ENCODE data around the gene TECR.
A peak's percentile ranks its signal among the peaks of the same experiment; 100 is the strongest.
"Not testable (repeated sequence)": the region's sequence is repeated elsewhere in the genome, so short reads cannot be mapped to it uniquely, and the experiment has no call there.

The TECR gene

DNA sequence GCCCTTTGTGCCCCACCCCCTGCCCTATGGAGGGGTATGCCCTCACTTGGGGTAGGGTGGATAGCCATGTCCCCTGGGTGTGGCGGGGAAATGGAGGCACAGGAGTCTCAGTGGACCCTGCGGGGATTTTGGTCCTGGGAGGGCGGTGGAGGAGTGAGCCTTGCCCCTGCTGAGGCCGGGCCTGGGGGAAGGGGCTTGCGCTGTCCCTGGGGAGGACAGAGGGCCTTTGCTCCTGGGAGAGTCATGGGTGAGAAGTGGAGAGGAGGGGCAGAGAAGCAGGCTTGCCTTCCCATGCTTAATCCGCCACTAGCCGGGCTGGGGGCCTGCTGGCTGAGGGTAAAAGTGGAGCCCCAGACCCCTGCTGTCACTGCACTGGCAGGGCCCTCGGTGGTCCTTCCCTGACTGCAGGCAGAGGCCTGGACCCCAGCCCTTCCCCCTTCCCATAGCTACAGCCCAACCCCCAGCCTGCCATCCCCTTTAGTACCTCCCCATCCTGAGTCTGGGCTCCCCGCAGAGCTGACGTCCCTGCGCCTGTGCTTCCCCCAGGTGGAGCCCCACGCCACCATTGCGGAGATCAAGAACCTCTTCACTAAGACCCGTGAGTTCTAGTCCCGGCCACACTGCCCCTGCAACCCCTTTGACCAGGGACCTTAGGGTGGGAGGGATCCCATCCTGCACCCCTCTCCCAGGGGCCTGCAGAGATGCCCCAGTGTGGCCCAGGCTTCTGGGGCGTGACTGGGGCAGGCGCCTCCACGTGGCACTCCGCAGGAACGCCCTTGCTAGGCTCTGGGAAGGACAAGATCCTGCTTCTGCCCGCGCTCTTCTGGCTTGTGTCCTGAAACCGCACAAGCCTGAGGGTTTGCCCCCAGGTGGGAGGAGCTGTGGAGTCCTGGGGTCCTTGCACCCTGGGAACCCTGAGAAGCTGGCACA, 33.5 kb downstream of the TECR start:
- DNase-seq, result no peak

DNA sequence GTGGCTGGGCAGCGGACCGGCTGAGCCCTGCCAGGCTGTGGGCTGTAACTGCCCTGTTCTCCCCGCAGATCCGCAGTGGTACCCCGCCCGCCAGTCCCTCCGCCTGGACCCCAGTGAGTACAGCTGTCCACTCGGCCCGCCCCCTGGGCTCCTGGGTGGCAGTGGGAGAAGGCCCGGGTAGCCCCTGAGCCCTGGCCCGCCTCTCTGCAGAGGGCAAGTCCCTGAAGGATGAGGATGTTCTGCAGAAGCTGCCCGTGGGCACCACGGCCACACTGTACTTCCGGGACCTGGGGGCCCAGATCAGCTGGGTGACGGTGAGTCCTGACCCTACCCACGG, 34.2 kb downstream of the TECR start:
- no peak for DNase-seq

DNA sequence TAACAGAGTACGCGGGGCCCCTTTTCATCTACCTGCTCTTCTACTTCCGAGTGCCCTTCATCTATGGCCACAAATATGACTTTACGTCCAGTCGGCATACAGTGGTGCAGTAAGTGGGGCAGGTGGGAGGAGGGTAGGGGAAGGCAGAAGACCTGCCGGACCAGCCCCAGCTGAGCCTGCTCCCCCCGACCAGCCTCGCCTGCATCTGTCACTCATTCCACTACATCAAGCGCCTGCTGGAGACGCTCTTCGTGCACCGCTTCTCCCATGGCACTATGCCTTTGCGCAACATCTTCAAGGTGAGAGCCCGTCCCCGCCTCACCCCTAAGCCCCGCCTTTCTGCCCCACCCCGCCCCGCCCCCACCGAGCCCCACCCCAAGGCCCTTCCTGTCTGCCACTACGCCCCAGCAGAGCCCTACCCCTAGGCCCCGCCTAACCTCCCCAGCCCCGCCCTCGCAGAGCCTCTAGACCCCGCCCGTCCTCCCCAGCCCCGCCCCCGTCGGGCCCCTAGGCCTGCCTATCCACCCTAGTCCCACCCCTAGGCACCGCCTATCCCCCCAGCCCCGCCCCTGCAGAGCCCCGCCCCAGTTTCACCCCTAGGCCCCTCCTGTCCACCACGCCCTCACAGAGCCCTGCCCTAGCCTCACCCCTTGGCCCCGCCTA, 34.7 kb downstream of the TECR start:
- DNase-seq, result peak; percentile 14

DNA sequence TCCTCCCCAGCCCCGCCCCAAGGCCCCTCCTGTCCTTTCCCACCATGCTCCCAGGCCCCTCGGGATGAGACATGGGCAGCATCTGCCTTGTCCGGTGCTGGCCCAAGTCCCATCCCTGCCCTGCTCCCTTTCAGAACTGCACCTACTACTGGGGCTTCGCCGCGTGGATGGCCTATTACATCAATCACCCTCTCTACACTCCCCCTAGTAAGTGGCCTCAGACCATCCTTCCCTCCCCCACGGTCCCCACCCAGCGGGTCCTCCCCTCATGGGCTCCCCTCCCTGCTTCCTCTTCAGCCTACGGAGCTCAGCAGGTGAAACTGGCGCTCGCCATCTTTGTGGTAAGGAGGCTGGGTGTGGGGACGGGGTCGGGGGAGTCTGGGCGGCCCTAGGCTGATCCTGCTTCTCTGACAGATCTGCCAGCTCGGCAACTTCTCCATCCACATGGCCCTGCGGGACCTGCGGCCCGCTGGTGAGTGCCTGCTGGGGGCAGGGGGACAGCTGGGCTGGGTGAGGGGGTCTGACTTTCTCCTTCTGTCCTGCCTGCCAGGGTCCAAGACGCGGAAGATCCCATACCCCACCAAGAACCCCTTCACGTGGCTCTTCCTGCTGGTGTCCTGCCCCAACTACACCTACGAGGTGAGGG, 35.4 kb downstream of the TECR start:
- not testable (repeated sequence) for DNase-seq

DNA sequence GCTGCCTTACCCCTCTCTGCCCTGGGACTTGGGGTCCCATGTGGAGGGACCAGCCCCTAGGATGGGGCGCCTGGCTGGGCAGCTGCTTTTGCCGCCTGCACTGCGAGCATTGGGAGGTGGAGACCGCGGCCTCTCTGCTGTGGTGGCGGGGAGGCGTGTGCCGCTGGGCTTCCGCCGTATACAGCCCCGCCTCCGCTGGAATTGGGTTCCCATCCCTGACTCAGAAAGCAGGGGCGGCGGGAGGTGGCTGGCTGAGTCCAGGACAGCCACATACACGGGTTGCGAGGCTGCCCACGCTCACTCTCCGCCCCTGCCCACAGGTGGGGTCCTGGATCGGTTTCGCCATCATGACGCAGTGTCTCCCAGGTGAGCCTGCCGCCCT, 35.9 kb downstream of the TECR start:
- DNase-seq, result no peak

DNA sequence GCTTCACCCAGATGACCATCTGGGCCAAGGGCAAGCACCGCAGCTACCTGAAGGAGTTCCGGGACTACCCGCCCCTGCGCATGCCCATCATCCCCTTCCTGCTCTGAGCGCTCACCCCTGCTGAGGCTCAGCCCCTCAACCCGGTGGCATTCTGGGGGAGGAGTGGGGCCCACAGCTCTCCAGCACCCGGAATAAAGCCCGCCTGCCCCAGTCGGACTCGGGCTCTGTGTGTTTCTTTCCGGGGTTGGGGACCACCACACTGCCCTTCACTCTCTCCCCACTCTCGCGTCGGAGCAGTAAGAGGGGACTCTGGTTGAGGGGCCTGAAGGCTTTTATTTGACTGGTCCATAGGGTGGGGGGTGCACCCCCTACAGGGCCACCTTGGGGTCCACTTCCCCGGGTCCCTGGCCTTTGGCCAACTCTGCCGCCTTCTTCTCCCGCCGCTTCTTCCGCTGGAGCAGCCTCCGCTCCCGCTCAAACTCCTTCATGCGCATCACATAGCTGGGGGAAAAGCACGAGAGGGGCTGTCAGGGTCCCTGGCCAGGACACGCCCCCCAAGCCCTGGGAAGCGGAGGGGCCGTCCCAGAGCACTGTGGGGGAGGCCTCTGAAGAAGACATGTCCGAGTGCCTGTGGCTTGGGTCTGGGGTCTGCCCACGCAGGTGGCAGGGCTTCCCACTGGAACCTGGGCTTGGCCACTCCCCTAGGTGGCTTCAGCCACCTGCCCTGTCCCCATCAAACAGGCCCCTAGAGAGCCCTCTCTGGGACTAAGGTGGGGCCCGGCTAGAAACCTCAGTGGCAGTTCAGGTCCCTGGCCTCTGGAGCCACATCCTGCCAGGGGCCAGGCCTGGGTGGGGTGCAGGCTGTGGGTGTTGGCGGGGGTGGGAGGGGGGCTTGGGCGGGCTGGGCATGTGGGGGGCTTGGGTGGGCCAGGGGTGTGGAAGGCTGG, 36.6 kb downstream of the TECR start:
- no peak for DNase-seq

DNA sequence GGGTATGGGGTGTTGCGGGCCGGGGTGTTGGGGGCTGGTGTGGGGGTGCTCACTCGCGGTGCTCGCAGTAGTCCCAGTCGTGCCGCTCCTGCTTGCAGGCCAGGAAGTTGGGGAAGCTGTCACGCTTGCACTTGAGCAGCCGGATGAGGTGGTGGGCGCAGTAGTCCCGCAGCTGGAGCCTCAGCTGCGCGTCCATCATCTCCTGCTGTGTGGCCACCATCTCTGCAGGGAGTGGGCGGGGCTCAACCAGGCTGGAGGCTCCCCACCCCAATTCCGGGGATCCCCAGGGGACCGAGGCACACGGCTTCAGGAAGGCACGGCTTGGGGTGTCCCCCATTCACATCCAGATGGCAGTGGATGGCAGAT, 37.3 kb downstream of the TECR start:
- no peak for DNase-seq

DNA sequence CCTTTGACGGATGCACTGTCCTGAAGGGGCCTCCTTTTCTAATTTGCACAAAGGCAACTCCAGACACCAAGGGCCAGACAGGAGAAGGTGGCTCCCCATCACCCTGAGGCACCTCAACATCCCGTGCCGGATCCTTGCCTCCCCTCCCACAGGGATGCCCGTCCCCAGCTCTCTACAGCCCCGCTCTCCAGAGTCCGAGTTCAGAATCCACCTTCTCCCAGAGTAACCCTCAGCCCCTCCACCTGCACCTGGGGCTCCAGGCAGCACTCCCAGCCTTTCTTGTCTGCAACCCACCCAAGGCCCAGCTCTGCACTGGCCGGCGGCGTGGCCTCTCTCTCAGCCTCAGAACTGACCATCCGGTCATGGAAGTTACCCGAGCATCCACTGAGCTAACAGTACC, 37.7 kb downstream of the TECR start:
- DNase-seq, result no peak

DNA sequence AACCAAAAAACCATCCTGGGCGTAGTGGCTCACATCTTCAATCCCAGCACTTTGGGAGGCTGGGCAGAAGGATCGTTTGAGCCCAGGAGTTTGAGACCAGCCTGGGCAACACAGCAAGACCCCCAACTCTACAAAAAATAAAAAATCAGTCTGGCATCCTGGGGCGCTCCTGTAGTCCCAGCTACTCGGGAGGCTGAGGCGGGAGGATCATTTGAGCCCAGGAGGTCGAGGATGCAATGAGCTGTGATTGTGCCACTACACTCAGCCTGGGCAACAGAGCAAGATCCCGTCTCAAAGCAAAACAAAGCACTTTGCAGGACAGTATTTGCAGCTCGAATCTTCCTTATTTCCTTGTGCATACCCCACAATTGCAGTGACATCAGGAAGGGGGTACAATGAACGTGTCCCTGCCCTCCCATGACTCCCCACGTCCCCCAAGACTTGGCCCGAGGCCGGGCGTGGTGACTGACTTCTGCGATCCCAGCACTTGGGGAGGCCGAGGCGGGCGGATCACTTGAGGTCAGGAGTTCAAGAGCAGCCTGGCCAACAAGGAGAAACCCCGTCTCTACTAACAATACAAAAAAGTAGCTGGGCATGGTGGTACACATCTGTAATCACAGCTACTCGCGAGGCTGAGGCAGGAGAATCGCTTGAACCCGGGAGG, 41.6 kb downstream of the TECR start:
- DNase-seq, result no peak

DNA sequence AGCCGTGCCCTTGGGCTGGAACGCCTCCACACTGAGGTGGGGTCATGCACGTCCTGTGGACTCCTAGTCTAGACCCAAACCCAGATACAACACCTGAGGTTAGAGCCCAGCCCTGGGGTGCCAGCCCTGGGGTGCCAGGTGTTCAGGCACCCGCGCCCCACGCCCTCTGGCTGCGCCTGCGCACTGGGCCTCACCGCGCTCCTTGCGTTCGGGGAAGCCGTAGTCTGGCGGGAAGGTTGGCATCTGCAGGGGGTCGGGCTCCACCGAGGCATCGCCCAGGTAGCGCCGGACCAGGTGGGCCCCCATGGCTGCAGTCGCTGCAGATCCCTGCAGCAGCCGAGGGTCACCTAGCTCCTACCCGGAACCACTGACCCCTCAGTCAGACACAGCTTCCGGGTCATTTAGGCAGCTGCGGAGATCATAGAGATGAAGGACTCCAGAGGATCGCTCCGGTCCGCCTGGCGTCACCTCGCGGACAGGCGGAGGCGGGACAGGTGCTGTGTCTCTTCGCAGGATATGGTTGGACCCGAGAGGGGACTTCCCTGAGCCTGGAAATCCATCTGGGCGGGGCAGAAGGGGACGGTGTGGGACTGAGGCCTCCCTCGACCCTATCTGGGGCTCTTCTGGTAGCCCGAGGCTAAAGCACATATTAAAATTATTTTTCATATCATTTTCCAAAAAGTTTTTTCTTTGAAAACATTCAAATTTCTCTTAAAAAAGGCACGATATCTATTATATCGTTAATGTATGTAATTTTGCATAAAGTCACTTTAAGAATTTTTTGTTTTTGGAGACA, 42.5 kb downstream of the TECR start, which contains the start of gene NDUFB7:
Gene NDUFB7 (minus strand): TSS at position 372 of the 796 bp plus-strand sequence. CDS start 66 bp downstream, at position 306.
- DNase-seq, result peak; percentile 93

DNA sequence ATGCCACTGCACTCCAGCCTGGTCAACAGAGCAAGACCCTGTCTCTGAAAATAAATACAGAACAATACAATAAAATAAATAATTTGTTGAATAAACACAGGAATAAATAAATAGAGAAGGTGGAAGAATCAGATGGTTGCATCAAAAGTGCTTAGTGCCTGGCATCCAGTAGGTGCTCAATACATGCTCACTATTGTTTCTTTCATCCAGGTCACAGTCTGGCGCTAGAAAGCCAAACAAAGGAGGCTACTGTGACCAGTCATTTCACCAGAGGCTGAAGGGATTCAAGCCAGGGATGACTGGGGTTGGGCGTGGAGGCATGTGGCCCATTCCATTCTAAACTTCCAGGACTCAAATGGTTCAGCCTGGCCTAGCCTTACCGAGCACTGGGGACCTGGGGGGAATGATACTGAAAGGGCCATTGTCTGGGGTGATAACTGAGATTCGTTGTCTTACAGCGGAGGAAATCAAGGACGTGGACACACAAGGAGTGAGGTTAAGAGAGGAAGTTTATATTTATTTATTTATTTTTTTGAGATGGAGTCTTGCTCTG, 46.1 kb downstream of the TECR start:
- DNase-seq, result no peak

DNA sequence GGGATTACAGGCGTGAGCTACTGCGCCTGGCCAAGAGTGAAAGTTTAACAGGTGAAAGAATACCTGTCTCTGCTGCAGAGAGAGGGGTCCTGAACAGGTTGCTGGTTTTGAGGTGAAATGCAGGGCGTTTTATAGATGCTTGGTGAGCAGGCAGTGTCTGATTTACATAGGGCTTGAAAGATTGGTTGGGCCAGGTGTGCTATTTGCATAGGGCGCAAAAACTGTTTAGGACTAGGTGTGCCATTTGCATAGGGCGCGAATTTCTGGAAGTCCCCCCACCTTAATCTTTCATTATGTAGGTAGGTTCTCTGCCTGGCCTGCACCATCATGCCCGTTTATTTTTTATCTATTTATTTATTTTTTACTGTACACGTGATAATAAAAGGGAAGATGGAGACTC, 47.0 kb downstream of the TECR start:
- no peak for DNase-seq

DNA sequence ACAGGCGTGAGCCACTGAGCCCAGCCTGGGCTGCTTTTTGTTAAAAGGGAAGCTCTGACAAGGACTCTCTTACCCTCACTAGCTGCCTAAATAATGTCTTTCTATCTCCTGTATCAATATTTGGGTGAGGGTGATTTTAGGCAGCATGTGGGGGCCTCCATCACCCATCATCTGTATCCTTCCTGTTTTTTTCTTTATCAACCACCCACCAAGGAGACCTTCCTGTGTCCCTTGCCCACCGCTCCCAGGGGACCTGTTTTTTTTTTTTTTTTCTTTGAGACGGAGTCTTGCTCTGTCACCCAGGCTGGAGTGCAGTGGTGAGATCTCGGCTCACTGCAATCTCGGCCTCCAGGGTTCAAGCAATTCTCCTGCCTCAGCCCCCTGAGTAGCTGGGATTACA, 47.9 kb downstream of the TECR start:
- DNase-seq, result no peak

DNA sequence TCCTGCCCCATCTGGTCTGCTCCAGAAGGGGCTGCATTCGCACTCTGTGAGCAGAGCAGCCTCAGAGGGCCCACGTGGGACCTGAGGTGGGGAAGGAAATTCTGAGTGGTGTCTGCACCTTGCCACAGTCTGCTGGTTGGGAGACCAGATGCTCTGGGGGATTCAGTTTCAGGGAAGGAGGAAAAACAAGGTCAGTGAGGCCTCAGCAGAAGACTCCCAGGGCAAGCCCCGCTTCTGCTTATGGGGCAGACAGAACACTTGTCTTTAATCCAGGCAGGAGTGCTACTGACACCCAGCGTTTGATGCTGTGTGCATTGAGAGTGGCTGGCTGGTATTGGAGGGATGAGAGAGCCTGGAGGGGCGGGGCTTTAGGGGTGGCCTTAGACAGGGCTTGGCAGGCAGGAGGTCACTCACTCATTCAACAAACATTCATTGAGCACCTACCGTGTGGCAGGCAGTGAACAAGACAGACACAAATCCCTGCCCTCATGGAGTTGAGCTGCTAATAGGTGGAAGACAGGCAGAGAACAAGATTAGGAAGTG, 48.6 kb downstream of the TECR start:
- DNase-seq, result no peak

DNA sequence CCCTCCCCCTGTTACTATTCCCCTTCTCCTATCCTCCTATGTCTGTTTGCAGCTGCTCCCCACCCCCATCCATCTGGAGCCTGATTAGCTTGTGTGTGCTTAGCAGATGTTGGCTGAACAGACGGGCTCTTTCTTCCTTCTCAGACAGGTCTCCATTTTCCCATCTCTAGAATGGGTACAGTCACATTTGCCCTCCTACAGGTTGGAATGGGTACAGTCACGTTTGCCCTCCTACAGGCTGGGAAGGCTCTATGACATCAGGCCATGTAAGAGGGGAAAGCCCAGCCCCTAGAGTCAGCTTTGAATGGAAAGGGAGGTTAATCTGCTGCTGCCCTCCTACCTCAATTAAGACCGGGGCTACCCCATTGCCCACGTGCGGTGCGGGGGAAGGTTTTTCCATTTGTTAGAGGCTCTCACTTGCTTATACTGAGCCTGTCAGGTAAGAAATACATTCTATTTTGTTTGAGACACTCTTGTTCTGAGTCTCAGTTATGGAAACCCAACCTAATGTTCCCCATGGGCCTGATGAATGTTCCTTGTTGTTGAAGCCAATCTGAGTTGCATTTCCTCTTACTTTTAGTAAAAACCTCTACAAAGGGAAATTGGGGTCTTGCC, 51.3 kb downstream of the TECR start:
- DNase-seq, result no peak

DNA sequence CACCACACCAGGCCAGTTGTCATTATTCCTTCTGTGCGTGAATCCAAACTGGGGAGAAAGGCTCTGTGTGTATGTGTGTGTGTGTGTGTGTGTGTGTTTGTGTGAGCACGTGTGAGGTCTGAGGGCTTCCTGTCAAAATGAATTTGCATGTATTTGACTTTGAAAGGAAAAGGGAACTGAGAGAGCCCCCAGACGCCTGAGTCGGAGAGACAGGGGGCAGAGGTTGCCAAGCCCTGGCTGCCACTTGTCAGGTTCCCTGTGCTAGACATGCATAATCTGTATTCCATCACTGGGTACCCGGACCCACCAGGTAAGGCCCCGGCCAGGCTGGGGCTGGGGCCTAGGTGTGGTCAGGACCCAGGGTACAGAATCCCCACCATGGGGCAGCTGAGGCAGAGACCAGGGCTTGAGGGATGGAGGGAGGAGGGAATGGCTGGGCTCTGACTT, 53.5 kb downstream of the TECR start, which contains the start of gene CLEC17A:
Gene CLEC17A (plus strand): TSS at position 191 of the 447 bp plus-strand sequence. CDS start 77 bp downstream, at position 268.
- no peak for DNase-seq

DNA sequence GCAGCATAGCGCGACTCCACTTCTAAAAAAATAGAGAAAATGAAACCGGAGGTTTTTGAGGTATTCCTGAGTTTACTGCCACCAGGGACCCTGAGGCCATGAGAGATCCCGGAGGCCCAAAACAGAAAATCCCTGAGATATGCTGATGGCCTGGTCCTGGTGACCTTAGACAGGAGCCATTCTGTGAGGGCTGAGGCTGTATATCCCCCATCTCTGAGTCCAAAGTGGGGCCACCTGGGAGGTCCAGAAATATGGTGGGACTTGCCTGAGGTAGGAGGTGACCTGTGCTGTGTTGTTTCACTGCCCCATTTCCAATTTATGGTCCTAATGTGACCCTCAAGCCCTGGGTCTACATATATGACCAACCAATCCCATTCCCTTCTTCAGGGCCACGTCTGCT, 55.0 kb downstream of the TECR start:
- not testable (repeated sequence) for DNase-seq

DNA sequence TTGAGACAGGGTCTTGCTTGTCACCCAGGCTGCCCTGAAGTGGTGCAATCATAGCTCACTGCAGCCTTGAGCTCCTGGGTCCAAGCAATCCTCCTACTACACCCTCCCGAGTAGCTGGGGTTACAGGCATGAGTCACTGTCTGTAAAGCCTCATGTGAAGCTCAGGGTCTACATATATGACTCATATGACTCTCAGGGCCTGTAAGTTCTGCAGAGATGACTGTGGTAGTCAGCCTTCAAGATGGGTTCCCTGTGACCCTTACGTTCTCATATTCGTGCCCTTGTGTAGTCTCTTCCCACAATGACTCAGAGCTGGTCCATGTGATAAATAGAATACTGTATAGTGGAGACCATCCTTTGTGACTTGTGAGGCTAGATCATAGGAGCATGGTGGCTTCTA, 55.8 kb downstream of the TECR start:
- peak; percentile 64 for DNase-seq

DNA sequence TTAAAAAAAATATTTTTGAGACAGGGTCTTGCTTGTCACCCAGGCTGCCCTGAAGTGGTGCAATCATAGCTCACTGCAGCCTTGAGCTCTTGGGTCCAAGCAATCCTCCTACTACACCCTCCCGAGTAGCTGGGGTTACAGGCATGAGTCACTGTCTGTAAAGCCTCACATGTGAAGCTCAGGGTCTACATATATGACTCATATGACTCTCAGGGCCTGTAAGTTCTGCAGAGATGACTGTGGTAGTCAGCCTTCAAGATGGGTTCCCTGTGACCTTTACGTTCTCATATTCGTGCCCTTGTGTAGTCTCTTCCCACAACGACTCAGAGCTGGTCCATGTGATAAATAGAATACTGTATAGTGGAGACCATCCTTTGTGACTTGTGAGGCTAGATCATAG, 60.0 kb downstream of the TECR start:
- peak; percentile 24 for DNase-seq

DNA sequence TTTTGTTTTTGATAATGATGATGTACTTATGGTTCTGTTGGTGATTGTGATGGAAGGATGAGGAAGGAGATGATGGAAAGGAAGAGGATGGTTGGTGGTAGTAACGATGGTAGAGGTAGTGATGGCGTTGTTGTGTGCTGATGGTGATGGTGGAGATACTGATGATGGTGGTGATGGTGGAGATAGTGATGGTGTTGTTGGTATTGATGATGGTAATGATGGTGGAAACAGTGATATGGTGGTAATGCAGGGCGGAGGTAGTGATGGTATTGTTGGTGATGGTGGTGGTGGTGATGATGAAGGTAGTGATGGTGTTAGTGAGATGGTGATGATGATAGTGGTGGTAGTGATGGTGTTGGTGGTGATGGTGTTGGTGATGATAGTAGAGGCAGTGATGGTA, 66.2 kb downstream of the TECR start:
- DNase-seq, result no peak
